Right cardiac atrium (tissue), 5 donors: ENCODE measurements around the gene ZNF785. TPM values are rescaled to one million over a fixed set of nuclear protein-coding genes. Genes with fewer than 3 reads are reported as not detected.

Source experiments
- ATAC-seq, 2 donors: fragments of 200-7000 bp; cut with Tn5 transposase; one replicate each; pipeline versions ENCODE4 v1.8.0 to v1.9.1; 2020; ENCODE audit warnings: moderate library complexity in 2 of 2, mild to moderate bottlenecking in 1 of 2
- DNase-seq, 3 donors: peaks; one replicate each; pipeline ENCODE4 v3.0.0-alpha.2; 2020
- H3K27ac ChIP-seq: one replicate; pipeline ENCODE4 v1.5.1; 2013; ENCODE audit warnings: mild to moderate bottlenecking, low read length, control low read depth, moderate library complexity
- H3K27me3 ChIP-seq: one replicate; pipeline ENCODE4 v1.6.1; 2013; ENCODE audit not compliant: control insufficient read depth, insufficient read depth
- H3K4me1 ChIP-seq: one replicate; pipeline ENCODE4 v1.6.1; 2013; ENCODE audit warnings: low read length; ENCODE audit not compliant: control insufficient read depth, insufficient read depth
- H3K4me3 ChIP-seq: one replicate; pipeline ENCODE4 v1.5.1; 2013; ENCODE audit warnings: low read length, control low read depth
- H3K9me3 ChIP-seq: one replicate; pipeline ENCODE4 v1.6.1; 2013; ENCODE audit warnings: low read length; ENCODE audit not compliant: control insufficient read depth
- WGBS: extraction: QIAGEN DNeasy Blood & Tissue Kit; methylation state at CpG from one replicate; pipeline ENCODE4 v1.1.7; 2013; 5-methylcytosine and 5-hydroxymethylcytosine counted together
- intact Hi-C, 4 donors: fragments of 100-400 bp; cut with DNase I; formaldehyde crosslinking; loops; one replicate each; pipeline versions ENCODE4 v1.11.0 to v1.14.0; 2022 to 2023
- polyA plus RNA-seq: library from polyadenylated mRNA; stranded (reverse); fragments of 200-250 nt; gene quantifications from one replicate; pipeline ENCODE4 v1.2.3, GENCODE V29; 2013
- total RNA-seq, 4 donors: library from RNA; stranded (reverse); fragmentation: NEBNext Ultra II Directional; extraction: Animal tissue kit (Norgen Biotek cat#: 25700); gene quantifications; one replicate each; pipeline ENCODE4 v1.2.1, GENCODE V29; 2021
- donor health status: healthy with polysubstance abuse.
- donor health status: DM: no; HTN: yes; CAD: no.
- donor health status: DM: no; HTN: no; CAD: no.
- donor health status: DM: no; HTN: yes; CAD: no; lungs with severe emphysema.
- donor health status: DM: yes; HTN: yes; CAD: no.

Gene ZNF785
- total and polyA plus RNA-seq, 5 donors, result 4.3 to 9.7 (median 9.0) TPM

GRCh38 chr16:30619202-30619601, 33.7 kb upstream of the ZNF785 start:
- WGBS, result 87% methylated on average over 4 of the region's 4 CpGs
- Histone ChIP-seq H3K4me1 (no peaks in the 10 kb centered on the region), H3K4me3 (no peak overlapping the region), H3K27me3 (no peaks in the 10 kb centered on the region), H3K9me3 (no peaks in the 10 kb centered on the region), H3K27ac (no peak overlapping the region)
- DNase-seq (no peak), ATAC-seq (no peak)
- intact Hi-C loops, result loop anchor here in 1 of 4 donors (10.0 kb wide), 1 partner anchor 174 kb away; the partner anchor contains the start of gene SEPHS2

- peak in 2 of 3 donors; percentile 75 to 79 for DNase-seq
- WGBS, result 37% methylated on average over 12 of the region's 12 CpGs
Measured at GRCh38 chr16:30615358-30616091, 30.0 kb upstream of the ZNF785 start.

GRCh38 chr16:30609926-30610839, 24.7 kb upstream of the ZNF785 start, which contains the start of gene ZNF689:
TSS of gene ZNF689 (minus strand) at chr16:30610389. CDS start at chr16:30610041, 348 bp downstream.
- ATAC-seq (peak; percentile 97 to 99), DNase-seq (peak; percentile 93 to 96 (median 96))
- no peaks in the 10 kb centered on the region for H3K9me3 ChIP-seq
- no peaks in the 10 kb centered on the region for H3K27me3 ChIP-seq
- peak within 1 kb of the TSS; percentile 94 for H3K27ac ChIP-seq
- peak within 1 kb of the TSS; percentile 88 for H3K4me3 ChIP-seq
- H3K4me1 ChIP-seq, result no peaks in the 10 kb centered on the region
- intact Hi-C loops, result loop anchor here in 3 of 4 donors (10.0 kb wide), 2 partner anchors 165 to 175 kb away; partner anchors contain the start of genes SEPHS2 (in 2 of the 3) and DCTPP1 (in 1 of the 3)
- under 1% methylated on average over 63 of the region's 63 CpGs for WGBS

More at GRCh38 chr16:30615358-30616091, 30.0 kb upstream of the ZNF785 start:
- intact Hi-C loops, result loop anchor here in 1 of 4 donors (10.0 kb wide), 1 partner anchor 171 kb away; the partner anchor contains the start of gene SEPHS2
- Histone ChIP-seq H3K27me3 (no peaks in the 10 kb centered on the region), H3K4me3 (no peak overlapping the region), H3K27ac (no peak overlapping the region), H3K4me1 (no peaks in the 10 kb centered on the region), H3K9me3 (no peaks in the 10 kb centered on the region)
- peak; percentile 42 for ATAC-seq

- ATAC-seq (peak; percentile 68 to 76), DNase-seq (peak; percentile 65 to 87 (median 81))
- Histone ChIP-seq H3K27ac (peak overlapping the region; percentile 94), H3K9me3 (no peaks in the 10 kb centered on the region), H3K4me3 (peak overlapping the region; percentile 88), H3K27me3 (no peaks in the 10 kb centered on the region), H3K4me1 (no peaks in the 10 kb centered on the region)
- intact Hi-C loops, result loop anchor here in 2 of 4 donors (10.0 kb wide), 2 partner anchors 164 to 174 kb away; partner anchors contain the start of genes DCTPP1 (in 1 of the 2) and SEPHS2 (in 1 of the 2)
- 12% methylated on average over 40 of the region's 40 CpGs for WGBS
Measured at GRCh38 chr16:30609002-30609925, 23.8 kb upstream of the ZNF785 start.

GRCh38 chr16:30606004-30606403, 20.5 kb upstream of the ZNF785 start:
- 97% methylated on average over 3 of the region's 3 CpGs for WGBS
- H3K27me3 ChIP-seq, result no peaks in the 10 kb centered on the region
- intact Hi-C loops, result loop anchor here in 2 of 4 donors (10.0 kb wide), 2 partner anchors 161 to 171 kb away; partner anchors contain the start of genes DCTPP1 (in 1 of the 2) and SEPHS2 (in 1 of the 2)
- DNase-seq (no peak), ATAC-seq (no peak)
- no peak overlapping the region for H3K4me3 ChIP-seq
- H3K4me1 ChIP-seq, result no peaks in the 10 kb centered on the region
- H3K9me3 ChIP-seq, result no peaks in the 10 kb centered on the region
- no peak overlapping the region for H3K27ac ChIP-seq

- H3K9me3 ChIP-seq, result no peaks in the 10 kb centered on the region
- ATAC-seq (no peak), DNase-seq (peak in 1 of 3 donors; percentile 41)
- 82% methylated on average over 15 of the region's 15 CpGs for WGBS
- intact Hi-C loops, result loop anchor here in 2 of 4 donors (10.0 kb wide), 2 partner anchors 160 to 170 kb away; partner anchors contain the start of genes DCTPP1 (in 1 of the 2) and SEPHS2 (in 1 of the 2)
- H3K4me1 ChIP-seq, result no peaks in the 10 kb centered on the region
- H3K4me3 ChIP-seq, result no peak overlapping the region
- H3K27me3 ChIP-seq, result no peaks in the 10 kb centered on the region
- H3K27ac ChIP-seq, result no peak overlapping the region
Measured at GRCh38 chr16:30605158-30605557, 19.7 kb upstream of the ZNF785 start.

- Histone ChIP-seq H3K4me1 (no peaks in the 10 kb centered on the region), H3K27ac (no peak overlapping the region), H3K9me3 (no peaks in the 10 kb centered on the region), H3K4me3 (no peak overlapping the region), H3K27me3 (no peaks in the 10 kb centered on the region)
- WGBS, result 92% methylated on average over 49 of the region's 49 CpGs
- intact Hi-C loops, result loop anchor here in 2 of 4 donors (10.0 kb wide), 2 partner anchors 160 to 170 kb away; partner anchors contain the start of genes DCTPP1 (in 1 of the 2) and SEPHS2 (in 1 of the 2)
- ATAC-seq (no peak), DNase-seq (no peak)
Measured at GRCh38 chr16:30604316-30604947, 18.9 kb upstream of the ZNF785 start.

GRCh38 chr16:30603945-30604315, 18.4 kb upstream of the ZNF785 start:
- DNase-seq (no peak), ATAC-seq (no peak)
- Histone ChIP-seq H3K4me3 (no peak overlapping the region), H3K4me1 (no peaks in the 10 kb centered on the region), H3K9me3 (no peaks in the 10 kb centered on the region), H3K27ac (no peak overlapping the region), H3K27me3 (no peaks in the 10 kb centered on the region)
- 85% methylated on average over 7 of the region's 7 CpGs for WGBS
- intact Hi-C loops, result loop anchor here in 2 of 4 donors (10.0 kb wide), 2 partner anchors 159 to 169 kb away; partner anchors contain the start of genes DCTPP1 (in 1 of the 2) and SEPHS2 (in 1 of the 2)

- Histone ChIP-seq H3K27me3 (no peaks in the 10 kb centered on the region), H3K4me3 (no peak overlapping the region), H3K9me3 (no peaks in the 10 kb centered on the region), H3K4me1 (no peaks in the 10 kb centered on the region), H3K27ac (no peak overlapping the region)
- intact Hi-C loops, result loop anchor here in 2 of 4 donors (10.0 kb wide), 2 partner anchors 158 to 168 kb away; partner anchors contain the start of genes DCTPP1 (in 1 of the 2) and SEPHS2 (in 1 of the 2)
- WGBS, result 71% methylated on average over 4 of the region's 4 CpGs
- no peak for DNase-seq
- peak in 1 of 2 donors; percentile 32 for ATAC-seq
Measured at GRCh38 chr16:30602616-30603277, 17.2 kb upstream of the ZNF785 start.
